GM19099 (cell line): Measurements from ENCODE around the gene ERMP1.

ENCODE experiments used
- POLR2A ChIP-seq: IDR thresholded peaks from 3 replicates; pipeline ENCODE4 v1.6.1; 2011; ENCODE audit warnings: low read depth; ENCODE audit not compliant: insufficient read length; ENCODE audit errors: extremely low read depth

ERMP1 gene

GRCh38 chr9:5841771-5842573 lies 9.1 kb upstream of the ERMP1 start:
- no peak for TF ChIP-seq POLR2A

- no peak for TF ChIP-seq POLR2A
Observed at GRCh38 chr9:5840788-5841187, 7.9 kb upstream of the ERMP1 start.

GRCh38 chr9:5839572-5839902 lies 6.6 kb upstream of the ERMP1 start:
- TF ChIP-seq POLR2A, result no peak

- TF ChIP-seq POLR2A, result no peak
Observed at GRCh38 chr9:5838884-5839571, 6.1 kb upstream of the ERMP1 start.

GRCh38 chr9:5835808-5836207 lies 2.9 kb upstream of the ERMP1 start:
- no peak for TF ChIP-seq POLR2A

GRCh38 chr9:5834214-5834613 lies 1.3 kb upstream of the ERMP1 start:
- no peak for TF ChIP-seq POLR2A

- TF ChIP-seq POLR2A, result no peak
Observed at GRCh38 chr9:5832071-5832537, 813 bp downstream of the ERMP1 start.

GRCh38 chr9:5825895-5826622 lies 6.9 kb downstream of the ERMP1 start:
- no peak for TF ChIP-seq POLR2A

- TF ChIP-seq POLR2A, result no peak
Observed at GRCh38 chr9:5825223-5825622, 7.7 kb downstream of the ERMP1 start.

GRCh38 chr9:5820425-5820824 lies 12.5 kb downstream of the ERMP1 start:
- no peak for TF ChIP-seq POLR2A

- TF ChIP-seq POLR2A, result no peak
Observed at GRCh38 chr9:5819174-5819573, 13.7 kb downstream of the ERMP1 start.

GRCh38 chr9:5818424-5819142 lies 14.3 kb downstream of the ERMP1 start:
- no peak for TF ChIP-seq POLR2A

- TF ChIP-seq POLR2A, result no peak
Observed at GRCh38 chr9:5817862-5818261, 15.1 kb downstream of the ERMP1 start.

- no peak for TF ChIP-seq POLR2A
Observed at GRCh38 chr9:5815461-5815860, 17.5 kb downstream of the ERMP1 start.

- no peak for TF ChIP-seq POLR2A
Observed at GRCh38 chr9:5813824-5814223, 19.1 kb downstream of the ERMP1 start.

- TF ChIP-seq POLR2A, result no peak
Observed at GRCh38 chr9:5811751-5812150, 21.2 kb downstream of the ERMP1 start.

GRCh38 chr9:5805478-5805877 lies 27.4 kb downstream of the ERMP1 start:
- TF ChIP-seq POLR2A, result no peak
